Colonic mucosa (tissue), 4 donors: Measurements from ENCODE around the gene IFI27L2. TPM values are rescaled to one million over a fixed set of nuclear protein-coding genes. Genes with fewer than 3 reads are reported as not detected.
"Not testable (repeated sequence)": the region's sequence is repeated elsewhere in the genome, so short reads cannot be mapped to it uniquely, and the experiment has no call there.

Experiments used
- DNase-seq: peaks from one replicate; pipeline ENCODE4 v3.0.0-alpha.2; 2020
- H3K27ac ChIP-seq: fragments of 200-600 bp; one replicate; pipeline ENCODE4 v1.8.0; 2021
- H3K27me3 ChIP-seq: fragments of 200-600 bp; one replicate; pipeline ENCODE4 v1.8.0; 2021
- H3K36me3 ChIP-seq: fragments of 200-600 bp; one replicate; pipeline ENCODE4 v1.8.0; 2021
- H3K4me1 ChIP-seq: fragments of 200-600 bp; one replicate; pipeline ENCODE4 v1.8.0; 2021; ENCODE audit warnings: mild to moderate bottlenecking
- H3K4me3 ChIP-seq: fragments of 200-600 bp; one replicate; pipeline ENCODE4 v1.8.0; 2021
- H3K9ac ChIP-seq, 2 donors: one replicate each; pipeline ENCODE4 v1.7.0; 2013; ENCODE audit warnings: control low read depth in 2 of 2, low read depth in 2 of 2, low read length in 2 of 2
- H3K9me3 ChIP-seq: fragments of 200-600 bp; one replicate; pipeline ENCODE4 v1.8.0; 2021
- intact Hi-C: fragments of 100-400 bp; cut with DNase I; formaldehyde crosslinking; loops from one replicate; pipeline ENCODE4 v1.14.1; 2022
- total RNA-seq, 2 donors: library from RNA; stranded (reverse); fragmentation: NEBNext Ultra II Directional in 1 of 2; extraction: Animal tissue kit (Norgen Biotek cat#: 25700) in 1 of 2; gene quantifications; one replicate each; pipeline ENCODE4 v1.2.1, GENCODE V29; 2021
- TF ChIP-seq, protein P1 (sequence below): fragments of 200-600 bp; IDR thresholded peaks from one replicate; pipeline ENCODE4 v1.8.0; 2022; ENCODE audit warnings: antibody characterized with exemption, mild to moderate bottlenecking
- donor health status: healthy.
- donor health status: DM: no; HTN: no; CAD: no.
- donor health status: DM: no; HTN: no; CAD: no.

The IFI27L2 gene
- total RNA-seq, 2 donors from 2014 or later = 27.6 to 51.4 TPM

- no peak overlapping the region for H3K4me3 ChIP-seq
- no peak overlapping the region for H3K9ac ChIP-seq
- no peaks in the 10 kb centered on the region for H3K9me3 ChIP-seq
- TF ChIP-seq, protein P1, sequence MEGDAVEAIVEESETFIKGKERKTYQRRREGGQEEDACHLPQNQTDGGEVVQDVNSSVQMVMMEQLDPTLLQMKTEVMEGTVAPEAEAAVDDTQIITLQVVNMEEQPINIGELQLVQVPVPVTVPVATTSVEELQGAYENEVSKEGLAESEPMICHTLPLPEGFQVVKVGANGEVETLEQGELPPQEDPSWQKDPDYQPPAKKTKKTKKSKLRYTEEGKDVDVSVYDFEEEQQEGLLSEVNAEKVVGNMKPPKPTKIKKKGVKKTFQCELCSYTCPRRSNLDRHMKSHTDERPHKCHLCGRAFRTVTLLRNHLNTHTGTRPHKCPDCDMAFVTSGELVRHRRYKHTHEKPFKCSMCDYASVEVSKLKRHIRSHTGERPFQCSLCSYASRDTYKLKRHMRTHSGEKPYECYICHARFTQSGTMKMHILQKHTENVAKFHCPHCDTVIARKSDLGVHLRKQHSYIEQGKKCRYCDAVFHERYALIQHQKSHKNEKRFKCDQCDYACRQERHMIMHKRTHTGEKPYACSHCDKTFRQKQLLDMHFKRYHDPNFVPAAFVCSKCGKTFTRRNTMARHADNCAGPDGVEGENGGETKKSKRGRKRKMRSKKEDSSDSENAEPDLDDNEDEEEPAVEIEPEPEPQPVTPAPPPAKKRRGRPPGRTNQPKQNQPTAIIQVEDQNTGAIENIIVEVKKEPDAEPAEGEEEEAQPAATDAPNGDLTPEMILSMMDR = no peak
- no peak for DNase-seq
- intact Hi-C loops = no loop called here
- no peak overlapping the region for H3K27ac ChIP-seq
- H3K4me1 ChIP-seq = no peaks in the 10 kb centered on the region
- no peaks in the 10 kb centered on the region for H3K27me3 ChIP-seq
- H3K36me3 ChIP-seq = no peaks in the 10 kb centered on the region
Measured at GRCh38 chr14:94161981-94162380, 32.6 kb upstream of the IFI27L2 start.

- intact Hi-C loops = no loop called here
- Histone ChIP-seq H3K27ac (no peak overlapping the region), H3K4me1 (no peaks in the 10 kb centered on the region), H3K9me3 (no peaks in the 10 kb centered on the region), H3K36me3 (no peaks in the 10 kb centered on the region), H3K4me3 (no peak overlapping the region), H3K27me3 (no peaks in the 10 kb centered on the region), H3K9ac (no peak overlapping the region)
- no peak for DNase-seq
- TF ChIP-seq, protein P1 = no peak
Measured at GRCh38 chr14:94161058-94161457, 31.7 kb upstream of the IFI27L2 start.

DNA sequence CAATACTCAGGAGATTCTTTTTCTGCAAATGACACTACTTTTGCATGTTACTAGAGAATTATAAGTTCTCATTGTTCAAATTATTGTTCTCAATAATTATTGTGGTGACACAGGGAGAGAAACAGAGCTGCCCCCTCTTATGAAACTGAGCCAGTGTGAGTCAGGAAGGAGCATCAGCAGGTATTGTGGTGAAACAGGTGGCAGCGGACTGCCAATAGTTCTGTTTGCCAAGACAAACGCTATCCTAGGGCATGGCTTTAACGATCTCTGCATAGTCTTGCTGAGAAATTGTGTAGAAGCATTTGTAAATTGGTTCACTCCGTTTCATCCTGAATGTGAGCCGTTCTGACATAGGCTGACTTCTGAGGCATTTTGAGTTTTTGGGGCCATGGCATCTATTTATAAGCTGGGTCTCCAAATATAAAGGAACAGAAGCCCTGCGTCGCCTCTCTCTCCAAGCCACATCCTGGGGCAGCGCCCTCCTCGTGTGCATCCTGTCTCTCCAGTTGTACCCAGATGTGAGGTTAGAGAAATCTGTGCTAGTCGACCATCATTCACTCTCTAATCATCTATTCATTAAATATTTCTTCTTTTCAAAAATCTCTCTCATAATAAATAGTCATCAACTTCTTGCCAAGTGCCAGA, 29.0 kb upstream of the IFI27L2 start:
- TF ChIP-seq, protein P1 = no peak
- Histone ChIP-seq H3K27ac (no peak overlapping the region), H3K4me1 (no peaks in the 10 kb centered on the region), H3K36me3 (no peaks in the 10 kb centered on the region), H3K9ac (no peak overlapping the region), H3K27me3 (no peaks in the 10 kb centered on the region), H3K9me3 (no peaks in the 10 kb centered on the region), H3K4me3 (no peak overlapping the region)
- intact Hi-C loops = no loop called here
- DNase-seq = no peak

- Histone ChIP-seq H3K4me1 (no peaks in the 10 kb centered on the region), H3K9me3 (no peaks in the 10 kb centered on the region), H3K4me3 (no peak overlapping the region), H3K27me3 (no peaks in the 10 kb centered on the region), H3K36me3 (no peaks in the 10 kb centered on the region), H3K27ac (no peak overlapping the region), H3K9ac (no peak overlapping the region)
- intact Hi-C loops = no loop called here
- DNase-seq = no peak
- TF ChIP-seq, protein P1 = no peak
Measured at GRCh38 chr14:94157197-94157596, 27.8 kb upstream of the IFI27L2 start.

- H3K4me1 ChIP-seq, H3K27me3 ChIP-seq, H3K9ac ChIP-seq, H3K4me3 ChIP-seq, H3K36me3 ChIP-seq, DNase-seq, intact Hi-C loops, H3K9me3 ChIP-seq, H3K27ac ChIP-seq: not testable (repeated sequence)
Measured at GRCh38 chr14:94156143-94156542, 26.7 kb upstream of the IFI27L2 start.

DNA sequence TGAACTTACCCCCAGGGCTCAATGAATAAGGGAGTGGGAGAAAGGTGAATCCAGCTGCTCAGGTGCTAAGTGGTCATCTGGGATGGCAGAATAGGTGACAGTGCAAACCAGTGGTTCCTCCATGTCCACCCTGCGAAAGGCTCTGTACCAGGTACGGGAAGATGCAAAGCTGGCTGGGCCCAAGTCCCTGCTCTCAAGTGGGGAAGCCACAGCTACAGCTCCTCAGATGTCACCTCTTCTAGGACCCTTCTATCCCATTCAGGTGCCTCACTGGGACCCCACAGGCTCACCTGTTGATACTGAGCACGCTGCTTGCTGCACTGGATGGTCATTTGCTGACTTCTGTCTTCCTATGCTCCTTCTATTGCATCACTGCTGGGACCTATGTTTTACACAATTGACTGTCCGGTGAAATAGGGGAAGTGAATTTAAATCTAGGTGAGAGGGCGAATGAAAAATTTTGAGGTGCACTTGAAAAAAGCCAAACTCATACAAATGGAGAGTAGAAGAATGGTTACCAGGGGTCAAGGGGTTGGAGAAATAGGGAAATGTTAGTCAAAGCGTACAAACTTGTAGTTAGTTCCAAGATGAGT, 24.4 kb upstream of the IFI27L2 start:
- DNase-seq = no peak
- no peak overlapping the region for H3K27ac ChIP-seq
- no peaks in the 10 kb centered on the region for H3K27me3 ChIP-seq
- H3K9me3 ChIP-seq = no peaks in the 10 kb centered on the region
- TF ChIP-seq, protein P1 = no peak
- no peaks in the 10 kb centered on the region for H3K36me3 ChIP-seq
- H3K9ac ChIP-seq = no peak overlapping the region
- no peaks in the 10 kb centered on the region for H3K4me1 ChIP-seq
- H3K4me3 ChIP-seq = no peak overlapping the region
- intact Hi-C loops = no loop called here
